Caco-2 (cell line): Measurements from ENCODE around the gene AXL. TPM values are rescaled to one million over a fixed set of nuclear protein-coding genes. Genes with fewer than 3 reads are reported as not detected.

Experiments
- BruUV-seq: library from RNA; stranded (reverse); fragments of 400-500 nt; replicated peaks from 2 replicates; lab custom pipeline; 2021; lab: Mats Ljungman, UMichigan
- CTCF ChIA-PET: fragments of 300-600 bp; sonication (Branson Sonifier 250); formaldehyde crosslinking; loops from one replicate; lab custom pipeline; 2022; ENCODE audit warnings: antibody characterized with exemption; lab: Charles Lee
- POLR2A ChIA-PET: fragments of 300-600 bp; sonication (Branson Sonifier 250); formaldehyde crosslinking; loops from one replicate; lab custom pipeline; 2022; ENCODE audit warnings: antibody characterized with exemption; lab: Charles Lee
- DNase-seq, 2 experiments: peaks; one replicate each; pipeline versions ENCODE4 v3.0.0 to v3.0.0-alpha.2; 2020 to 2022
- H3K27me3 ChIP-seq: replicated peaks from 2 replicates; pipeline ENCODE4 v1.6.0; 2011; ENCODE audit warnings: low read length; ENCODE audit not compliant: control insufficient read depth, insufficient read depth
- H3K36me3 ChIP-seq: 2 replicates; pipeline ENCODE4 v1.5.1; 2011; ENCODE audit warnings: low read length; ENCODE audit not compliant: control insufficient read depth, insufficient read depth
- H3K4me1 ChIP-seq: fragments of 250-450 bp; sonication (Bioruptor Pico); 2 replicates; pipeline ENCODE4 v1.5.1; 2020; ENCODE audit warnings: mild to moderate bottlenecking
- H3K4me3 ChIP-seq: 2 replicates; pipeline ENCODE4 v1.5.1; 2011; ENCODE audit warnings: low read depth, mild to moderate bottlenecking, control low read depth, low read length
- H3K9me3 ChIP-seq: fragments of 250-450 bp; sonication (Bioruptor Pico); 2 replicates; pipeline ENCODE4 v1.5.1; 2020; ENCODE audit warnings: mild to moderate bottlenecking, moderate library complexity
- H3K27ac Mint-ChIP-seq: one replicate; pipeline ENCODE4 v1.8.0; 2022; ENCODE audit warnings: mixed read lengths; ENCODE audit not compliant: unreplicated experiment
- H3K27me3 Mint-ChIP-seq: one replicate; pipeline ENCODE4 v1.8.0; 2022; ENCODE audit warnings: mixed read lengths; ENCODE audit not compliant: insufficient read depth, unreplicated experiment
- H3K36me3 Mint-ChIP-seq: one replicate; pipeline ENCODE4 v1.8.0; 2022; ENCODE audit warnings: mild to moderate bottlenecking, mixed read lengths; ENCODE audit not compliant: insufficient read depth, unreplicated experiment
- H3K4me1 Mint-ChIP-seq: one replicate; pipeline ENCODE4 v1.8.0; 2022; ENCODE audit warnings: low read depth, mixed read lengths; ENCODE audit not compliant: unreplicated experiment
- H3K4me3 Mint-ChIP-seq: one replicate; pipeline ENCODE4 v1.8.0; 2022; ENCODE audit warnings: mild to moderate bottlenecking, moderate library complexity, mixed read lengths; ENCODE audit not compliant: unreplicated experiment
- H3K9me3 Mint-ChIP-seq: one replicate; pipeline ENCODE4 v1.8.0; 2022; ENCODE audit warnings: mixed read lengths; ENCODE audit not compliant: unreplicated experiment
- CTCF ChIP-seq, 2 experiments: fragments of 200-600 bp in 1 of 2; IDR thresholded peaks; 1 replicate in 1 of 2; 2 replicates in 1 of 2; pipeline versions ENCODE4 v1.5.1 to v1.8.0; 2011 to 2022; ENCODE audit warnings: antibody characterized with exemption in 1 of 2, control low read depth in 1 of 2, inconsistent platforms in 1 of 2, low read depth in 1 of 2, low read length in 1 of 2, mild to moderate bottlenecking in 1 of 2, moderate library complexity in 1 of 2; ENCODE audit not compliant: insufficient read depth in 1 of 2, severe bottlenecking in 1 of 2, unreplicated experiment in 1 of 2
- intact Hi-C: fragments of 100-400 bp; cut with micrococcal nuclease; formaldehyde crosslinking; loops from one replicate; pipeline ENCODE4 v1.10.0; 2022; ENCODE audit not compliant: unreplicated experiment
- total RNA-seq: library from RNA; stranded (reverse); gene quantifications from 2 replicates; pipeline ENCODE4 v1.2.3, GENCODE V29; 2022

The AXL gene
- total RNA-seq, 1 experiment from 2014 or later: 1.2 TPM

GRCh38 chr19:41294393-41294792 is 75.4 kb downstream of the AXL start:
- BruUV-seq: no TSS peak
- peaks cover 13% of the 10 kb centered on the region for H3K4me1 ChIP-seq
- intact Hi-C loops: no loop called here
- Mint-ChIP-seq H3K27ac (no peak overlapping the region), H3K9me3 (no peaks in the 10 kb centered on the region), H3K4me1 (peaks cover 6% of the 10 kb centered on the region), H3K27me3 (no peaks in the 10 kb centered on the region), H3K36me3 (peaks cover 99% of the 10 kb centered on the region), H3K4me3 (no peak overlapping the region)
- CTCF ChIA-PET: no interaction called here
- H3K36me3 ChIP-seq: peaks cover 16% of the 10 kb centered on the region
- TF ChIP-seq CTCF (IDR thresholded peaks at IDR 0.05; ENCODE audit: insufficient read depth in 1 of 2, low read depth in 1 of 2, low read length in 1 of 2, severe bottlenecking in 1 of 2, unreplicated experiment in 1 of 2): no peak
- no peaks in the 10 kb centered on the region for H3K9me3 ChIP-seq
- no peak for DNase-seq
- no peak overlapping the region for H3K4me3 ChIP-seq
- no peaks in the 10 kb centered on the region for H3K27me3 ChIP-seq
- POLR2A ChIA-PET: no interaction called here

- CTCF ChIA-PET: no interaction called here
- intact Hi-C loops: no loop called here
- H3K4me3 ChIP-seq: no peak overlapping the region
- DNase-seq: peak; percentile 30 to 51
- Mint-ChIP-seq H3K4me1 (peaks cover 6% of the 10 kb centered on the region), H3K4me3 (peak overlapping the region; percentile 23), H3K27me3 (no peaks in the 10 kb centered on the region), H3K36me3 (peaks cover 99% of the 10 kb centered on the region), H3K9me3 (no peaks in the 10 kb centered on the region), H3K27ac (no peak overlapping the region)
- H3K27me3 ChIP-seq: no peaks in the 10 kb centered on the region
- peaks cover 13% of the 10 kb centered on the region for H3K4me1 ChIP-seq
- POLR2A ChIA-PET: no interaction called here
- no peaks in the 10 kb centered on the region for H3K9me3 ChIP-seq
- TF ChIP-seq CTCF (IDR thresholded peaks at IDR 0.05; ENCODE audit: insufficient read depth in 1 of 2, low read depth in 1 of 2, low read length in 1 of 2, severe bottlenecking in 1 of 2, unreplicated experiment in 1 of 2): no peak
- no TSS peak for BruUV-seq
- peaks cover 16% of the 10 kb centered on the region for H3K36me3 ChIP-seq
These were observed 76.5 kb downstream of the AXL start for GRCh38 chr19:41295499-41295898.

- H3K27me3 ChIP-seq: no peaks in the 10 kb centered on the region
- no peak overlapping the region for H3K4me3 ChIP-seq
- no peak overlapping the region for H3K27ac Mint-ChIP-seq
- no peaks in the 10 kb centered on the region for H3K27me3 Mint-ChIP-seq
- no peak for TF ChIP-seq CTCF (IDR thresholded peaks at IDR 0.05; ENCODE audit: insufficient read depth in 1 of 2, low read depth in 1 of 2, low read length in 1 of 2, severe bottlenecking in 1 of 2, unreplicated experiment in 1 of 2)
- no peak for DNase-seq
- H3K9me3 ChIP-seq: no peaks in the 10 kb centered on the region
- peaks cover 99% of the 10 kb centered on the region for H3K36me3 Mint-ChIP-seq
- no TSS peak for BruUV-seq
- peaks cover 6% of the 10 kb centered on the region for H3K4me1 Mint-ChIP-seq
- no peak overlapping the region for H3K4me3 Mint-ChIP-seq
- H3K9me3 Mint-ChIP-seq: no peaks in the 10 kb centered on the region
- intact Hi-C loops: no loop called here
- CTCF ChIA-PET: no interaction called here
- H3K36me3 ChIP-seq: peaks cover 18% of the 10 kb centered on the region
- H3K4me1 ChIP-seq: peaks cover 13% of the 10 kb centered on the region
- POLR2A ChIA-PET: no interaction called here
These were observed 77.4 kb downstream of the AXL start for GRCh38 chr19:41296433-41296871.
